GM23338 (cell line): ENCODE data around the gene ITGB5. TPM values are rescaled to one million over a fixed set of nuclear protein-coding genes. Genes with fewer than 3 reads are reported as not detected.

ENCODE experiments used
- ATAC-seq: fragments of 200-7000 bp; cut with Tn5 transposase; 3 replicates; pipeline ENCODE4 v1.9.1; 2020
- DNase-seq: peaks from one replicate; pipeline ENCODE4 v3.0.0-alpha.2; 2015; ENCODE audit warnings: low spot score
- H2AFZ ChIP-seq: fragments of 200-600 bp; sonication (generic); 2 replicates; pipeline ENCODE4 v1.8.0; 2016; ENCODE audit warnings: antibody characterized with exemption, mild to moderate bottlenecking, moderate library complexity
- H3F3A ChIP-seq: fragments of 200-600 bp; sonication (generic); replicated peaks from 2 replicates; pipeline ENCODE4 v1.8.0; 2017; ENCODE audit warnings: antibody characterized with exemption, mixed run types, low read depth
- H3K27ac ChIP-seq: fragments of 200-600 bp; sonication (generic); 2 replicates; pipeline ENCODE4 v1.6.1; 2016; ENCODE audit warnings: low read depth
- H3K27me3 ChIP-seq: fragments of 200-600 bp; sonication (generic); 2 replicates; pipeline ENCODE4 v1.8.0; 2016; ENCODE audit warnings: mild to moderate bottlenecking, mixed run types, moderate library complexity; ENCODE audit not compliant: insufficient read depth
- H3K36me3 ChIP-seq: fragments of 200-600 bp; sonication (generic); 2 replicates; pipeline ENCODE4 v1.8.0; 2016; ENCODE audit warnings: mild to moderate bottlenecking; ENCODE audit not compliant: insufficient read depth
- H3K4me1 ChIP-seq: fragments of 200-600 bp; sonication (generic); 2 replicates; pipeline ENCODE4 v1.8.0; 2016; ENCODE audit warnings: mild to moderate bottlenecking, moderate library complexity; ENCODE audit not compliant: insufficient read depth
- H3K4me2 ChIP-seq: fragments of 200-600 bp; sonication (generic); 2 replicates; pipeline ENCODE4 v1.7.1; 2017; ENCODE audit warnings: mixed run types
- H3K4me3 ChIP-seq: fragments of 200-600 bp; sonication (generic); 2 replicates; pipeline ENCODE4 v1.6.1; 2016; ENCODE audit warnings: mixed run types
- H3K79me2 ChIP-seq: fragments of 200-600 bp; sonication (generic); replicated peaks from 2 replicates; pipeline ENCODE4 v1.8.0; 2017; ENCODE audit warnings: mild to moderate bottlenecking; ENCODE audit not compliant: insufficient read depth
- H3K9me2 ChIP-seq: fragments of 200-600 bp; sonication (generic); 2 replicates; pipeline ENCODE4 v1.8.0; 2017; ENCODE audit not compliant: insufficient read depth
- H4K20me1 ChIP-seq: fragments of 200-600 bp; sonication (generic); replicated peaks from 2 replicates; pipeline ENCODE4 v1.8.0; 2017; ENCODE audit warnings: mild to moderate bottlenecking; ENCODE audit not compliant: insufficient read depth
- H3K27ac Mint-ChIP-seq: 2 replicates; pipeline ENCODE4 v1.8.0; 2020; ENCODE audit warnings: inconsistent platforms, mild to moderate bottlenecking, moderate library complexity, mixed read lengths
- H3K27me3 Mint-ChIP-seq: 3 replicates; pipeline ENCODE4 v1.8.0; 2022; ENCODE audit warnings: low read depth, mild to moderate bottlenecking, moderate library complexity, mixed read lengths, inconsistent platforms; ENCODE audit not compliant: insufficient read depth, poor library complexity
- H3K36me3 Mint-ChIP-seq: 3 replicates; pipeline ENCODE4 v1.8.0; 2021; ENCODE audit warnings: low read depth, mild to moderate bottlenecking, inconsistent platforms, moderate library complexity, mixed read lengths
- H3K4me1 Mint-ChIP-seq: 3 replicates; pipeline ENCODE4 v1.8.0; 2020; ENCODE audit warnings: mild to moderate bottlenecking, inconsistent platforms, mixed read lengths
- H3K4me3 Mint-ChIP-seq: 3 replicates; pipeline ENCODE4 v1.8.0; 2021; ENCODE audit warnings: moderate library complexity, mild to moderate bottlenecking, inconsistent platforms, mixed read lengths
- H3K9me3 Mint-ChIP-seq: 3 replicates; pipeline ENCODE4 v1.8.0; 2020; ENCODE audit warnings: moderate library complexity, mild to moderate bottlenecking, inconsistent platforms, mixed read lengths
- CREB1 ChIP-seq: fragments of 250-450 bp; sonication (Bioruptor Pico); IDR thresholded peaks from 2 replicates; pipeline ENCODE4 v1.5.0; 2020; ENCODE audit warnings: low read depth, mild to moderate bottlenecking, moderate library complexity
- EZH2 ChIP-seq: fragments of 200-600 bp; sonication (generic); IDR thresholded peaks from one replicate; pipeline ENCODE4 v1.8.0; 2017; ENCODE audit warnings: antibody characterized with exemption, mild to moderate bottlenecking, low read depth; ENCODE audit not compliant: unreplicated experiment
- EZH2phosphoT487 ChIP-seq: fragments of 200-600 bp; sonication (generic); IDR thresholded peaks from one replicate; pipeline ENCODE4 v1.8.1; 2018; ENCODE audit warnings: antibody characterized with exemption; ENCODE audit not compliant: unreplicated experiment
- JUNB ChIP-seq: IDR thresholded peaks from one replicate; pipeline ENCODE4 v1.6.1; 2016; ENCODE audit warnings: antibody characterized with exemption; ENCODE audit not compliant: unreplicated experiment
- NANOG ChIP-seq: IDR thresholded peaks from 2 replicates; pipeline ENCODE4 v1.6.1; 2016; ENCODE audit warnings: antibody characterized with exemption, borderline replicate concordance
- POLR2AphosphoS5 ChIP-seq: IDR thresholded peaks from 2 replicates; pipeline ENCODE4 v1.6.1; 2016; ENCODE audit warnings: antibody characterized with exemption, low read depth
- REST ChIP-seq: IDR thresholded peaks from one replicate; pipeline ENCODE4 v1.6.1; 2018; ENCODE audit warnings: antibody characterized with exemption; ENCODE audit not compliant: unreplicated experiment
- STAT1 ChIP-seq: IDR thresholded peaks from one replicate; pipeline ENCODE4 v1.6.1; 2016; ENCODE audit warnings: antibody characterized with exemption; ENCODE audit not compliant: unreplicated experiment
- ZNF114 ChIP-seq: fragments of 250-450 bp; sonication (Bioruptor Pico); IDR thresholded peaks from 2 replicates; pipeline ENCODE4 v1.5.0; 2020; ENCODE audit warnings: mild to moderate bottlenecking, moderate library complexity
- polyA plus RNA-seq: library from polyadenylated mRNA; unstranded; fragments of >200 nt; fragmentation: Nextera tagmentation; extraction: Ambion mirVana; gene quantifications from 2 replicates; pipeline ENCODE4 v1.2.1, GENCODE V29; 2016
- total RNA-seq: library from RNA; depleted of rRNA; stranded (reverse); fragments of >200 nt; shearing (Covaris generic); gene quantifications from 2 replicates; pipeline ENCODE4 v1.2.3, GENCODE V29; 2014

The ITGB5 gene
- total and polyA plus RNA-seq, 2 experiments from 2014 or later: 68.2 to 269 TPM

DNA sequence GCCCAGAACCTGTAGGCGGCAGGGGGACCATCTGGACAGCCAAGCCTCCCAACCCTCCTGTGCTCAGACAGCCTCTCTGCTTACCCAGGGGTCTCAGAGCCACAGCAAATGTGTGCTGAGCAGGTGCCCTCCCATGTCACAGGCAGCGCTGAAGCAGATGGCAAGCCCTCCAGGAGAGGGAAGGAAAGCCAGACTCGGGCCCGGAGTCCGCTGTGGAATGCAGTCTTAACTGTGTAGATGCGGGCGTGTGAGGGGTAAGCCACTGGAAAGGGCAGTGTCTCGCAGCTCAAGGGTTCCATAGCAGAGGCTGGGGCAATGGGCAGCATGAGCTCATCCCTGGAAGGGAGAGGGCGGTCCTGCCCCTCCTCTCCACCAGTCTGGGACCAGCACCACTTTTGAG, 111.3 kb downstream of the ITGB5 start:
- Histone ChIP-seq H3K9me2 (no peaks in the 10 kb centered on the region), H3K4me3 (no peak overlapping the region), H3F3A (0 out of 2 replicates have a peak, but pooled peaks cover 11% of the 10 kb centered on the region), H3K36me3 (peaks cover 2% of the 10 kb centered on the region; the same call in 1 of the 2 replicates), H3K27ac (peak overlapping the region; percentile 95), H3K27me3 (no peaks in the 10 kb centered on the region), H2AFZ (no peak overlapping the region), H3K4me2 (no peak overlapping the region), H3K79me2 (peaks cover 8% of the 10 kb centered on the region; the same call in 1 of the 2 replicates), H4K20me1 (peaks cover 3% of the 10 kb centered on the region), H3K4me1 (peaks cover 31% of the 10 kb centered on the region)
- no peak overlapping the region for H3K4me3 Mint-ChIP-seq
- peaks cover 11% of the 10 kb centered on the region for H3K27me3 Mint-ChIP-seq
- ATAC-seq (peak; percentile 10; the same call in 2 of the 3 replicates), DNase-seq (no peak)
- peaks cover 49% of the 10 kb centered on the region for H3K36me3 Mint-ChIP-seq
- peaks cover 63% of the 10 kb centered on the region for H3K4me1 Mint-ChIP-seq
- no peaks in the 10 kb centered on the region for H3K9me3 Mint-ChIP-seq
- H3K27ac Mint-ChIP-seq: 0 out of 2 replicates have a peak overlapping the region, but pooled peaks have one; percentile 19
- no peak for TF ChIP-seq REST
- TF ChIP-seq POLR2AphosphoS5: no peak
- TF ChIP-seq JUNB: no peak
- no peak for TF ChIP-seq CREB1
- TF ChIP-seq NANOG: no peak
- no peak for TF ChIP-seq ZNF114 (CRISPR knock-in tag)

- Histone ChIP-seq H4K20me1 (peaks cover 3% of the 10 kb centered on the region), H3F3A (0 out of 2 replicates have a peak, but pooled peaks cover 11% of the 10 kb centered on the region), H3K4me3 (peak overlapping the region; percentile 5; the same call in 1 of the 2 replicates), H3K27ac (peak overlapping the region; percentile 95), H3K4me2 (peak overlapping the region; percentile 40; the same call in 1 of the 2 replicates), H2AFZ (no peak overlapping the region), H3K9me2 (no peaks in the 10 kb centered on the region), H3K4me1 (peaks cover 23% of the 10 kb centered on the region), H3K79me2 (peaks cover 8% of the 10 kb centered on the region; the same call in 1 of the 2 replicates), H3K27me3 (no peaks in the 10 kb centered on the region), H3K36me3 (peaks cover 2% of the 10 kb centered on the region; the same call in 1 of the 2 replicates)
- peaks cover 58% of the 10 kb centered on the region for H3K4me1 Mint-ChIP-seq
- DNase-seq (no peak), ATAC-seq (peak; percentile 5; the same call in 2 of the 3 replicates)
- peaks cover 56% of the 10 kb centered on the region for H3K36me3 Mint-ChIP-seq
- no peaks in the 10 kb centered on the region for H3K9me3 Mint-ChIP-seq
- H3K4me3 Mint-ChIP-seq: no peak overlapping the region
- H3K27ac Mint-ChIP-seq: peak overlapping the region; percentile 70
- H3K27me3 Mint-ChIP-seq: peaks cover 13% of the 10 kb centered on the region
- TF ChIP-seq REST: no peak
- TF ChIP-seq ZNF114 (CRISPR knock-in tag): no peak
- TF ChIP-seq CREB1: no peak
- TF ChIP-seq EZH2: no peak
- no peak for TF ChIP-seq STAT1
- no peak for TF ChIP-seq EZH2phosphoT487
These were observed 112.2 kb downstream of the ITGB5 start for GRCh38 chr3:124774841-124775402.
